ENCODE results near the gene ANP32E.
"Not testable (repeated sequence)": the region's sequence is repeated elsewhere in the genome, so short reads cannot be mapped to it uniquely, and the experiment has no call there.

ANP32E gene

GRCh38 chr1:150256554-150257341 is 20.8 kb upstream of the ANP32E start:
- peak in 2 of 3 experiments; percentile 50 to 71 for DNase-seq

- peak in 1 of 3 experiments; percentile 41 for DNase-seq
Observed at GRCh38 chr1:150256198-150256553, 20.3 kb upstream of the ANP32E start.

- no peak for DNase-seq
Observed at GRCh38 chr1:150249936-150250335, 14.0 kb upstream of the ANP32E start.

- no peak for DNase-seq
Observed at GRCh38 chr1:150243003-150243402, 7.1 kb upstream of the ANP32E start.

- DNase-seq = no peak
Observed at GRCh38 chr1:150237746-150238145, 1.8 kb upstream of the ANP32E start.

- DNase-seq = not testable (repeated sequence)
Observed at GRCh38 chr1:150237176-150237575, 1.3 kb upstream of the ANP32E start.

- peak in 2 of 3 experiments; percentile 62 for DNase-seq
Observed at GRCh38 chr1:150236614-150237100, 745 bp upstream of the ANP32E start.

GRCh38 chr1:150235294-150235851 is 539 bp downstream of the ANP32E start:
- DNase-seq = peak in 2 of 3 experiments; percentile 62 to 68

- DNase-seq = peak; percentile 73 to 86 (median 79)
Observed at GRCh38 chr1:150234566-150235293, 1.2 kb downstream of the ANP32E start.

GRCh38 chr1:150234309-150234565 is 1.7 kb downstream of the ANP32E start:
- DNase-seq = no peak

- DNase-seq = peak in 1 of 3 experiments; percentile 32
Observed at GRCh38 chr1:150233359-150234308, 2.3 kb downstream of the ANP32E start.

- DNase-seq = not testable (repeated sequence)
Observed at GRCh38 chr1:150232921-150233320, 3.0 kb downstream of the ANP32E start.

GRCh38 chr1:150228246-150228645 is 7.7 kb downstream of the ANP32E start:
- not testable (repeated sequence) for DNase-seq

- DNase-seq = no peak
Observed at GRCh38 chr1:150227228-150227627, 8.7 kb downstream of the ANP32E start.

- DNase-seq = no peak
Observed at GRCh38 chr1:150226486-150226885, 9.4 kb downstream of the ANP32E start.

- DNase-seq = no peak
Observed at GRCh38 chr1:150225546-150225945, 10.4 kb downstream of the ANP32E start.

GRCh38 chr1:150224983-150225382 is 10.9 kb downstream of the ANP32E start:
- no peak for DNase-seq

GRCh38 chr1:150221552-150221951 is 14.4 kb downstream of the ANP32E start:
- DNase-seq = peak in 1 of 3 experiments; percentile 18

- DNase-seq = not testable (repeated sequence)
Observed at GRCh38 chr1:150215855-150216254, 20.1 kb downstream of the ANP32E start.

- not testable (repeated sequence) for DNase-seq
Observed at GRCh38 chr1:150214099-150214756, 21.7 kb downstream of the ANP32E start.

- DNase-seq = peak in 2 of 3 experiments; percentile 21 to 99
Observed at GRCh38 chr1:150213170-150214098, 22.5 kb downstream of the ANP32E start.

All from NCI-H1417 (cell line).